ENCODE data around the gene PARP6.

- TF ChIP-seq CTCF (IDR thresholded peaks at IDR 0.05) (no peak), POLR2A (IDR thresholded peaks at IDR 0.05) (no peak)
These were observed 73.2 kb downstream of the PARP6 start for GRCh38 chr15:72199205-72199515.

Measured in body of pancreas (tissue), 4 donors.